Stimulated activated CD8-positive, alpha-beta memory T cell treated with anti-CD3 and anti-CD28 coated beads, Interleukin-4, amount 100 ng/mL, for 48 hours (primary cell): Measurements from ENCODE around the gene TOR2A.
"Not testable (repeated sequence)": the region's sequence is repeated elsewhere in the genome, so short reads cannot be mapped to it uniquely, and the experiment has no call there.

Experiments used
- DNase-seq: peaks from one replicate; pipeline ENCODE4 v3.0.0-alpha.2; 2020

The TOR2A gene

DNA sequence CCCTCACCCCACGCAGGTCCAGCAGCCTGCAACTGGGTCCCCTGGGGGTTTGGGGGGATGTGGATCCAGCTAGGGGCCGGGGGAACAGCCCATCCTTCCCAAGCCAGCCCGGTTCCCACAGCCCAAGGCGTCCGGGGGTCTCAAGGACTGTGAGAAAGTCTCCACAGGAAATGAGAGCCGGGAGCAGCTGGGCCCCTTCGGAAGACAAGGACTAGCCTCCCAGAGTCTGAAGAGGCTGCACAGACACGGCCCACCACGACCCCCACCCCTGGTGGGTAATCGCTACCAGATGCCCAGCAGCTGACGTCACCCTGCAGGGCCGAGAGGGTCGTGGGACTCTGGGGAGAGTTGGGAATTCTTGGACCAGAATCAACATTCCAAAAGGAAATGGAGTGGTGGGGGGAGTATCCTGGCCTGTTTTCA lies 32.8 kb upstream of the TOR2A start:
- DNase-seq = no peak

DNA sequence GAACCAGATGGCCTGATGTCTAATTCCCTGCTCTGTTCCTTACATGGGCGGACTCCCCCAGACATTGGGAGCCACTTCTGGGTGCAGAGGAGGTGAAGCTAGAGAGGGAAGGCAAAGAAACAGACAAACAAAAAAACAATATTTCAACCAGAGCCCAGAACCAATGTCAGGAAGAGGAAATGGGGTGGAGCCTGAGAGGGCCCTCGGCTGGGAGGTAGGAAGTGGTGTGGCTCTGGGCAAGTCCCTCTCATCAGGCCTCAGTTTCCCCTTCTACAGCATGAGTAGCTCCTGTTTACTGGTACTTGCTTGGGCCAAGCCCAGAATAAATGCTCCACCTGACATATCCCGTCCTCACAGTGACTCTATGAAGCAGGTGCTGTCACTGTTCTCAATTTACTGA lies 32.3 kb upstream of the TOR2A start:
- no peak for DNase-seq

DNA sequence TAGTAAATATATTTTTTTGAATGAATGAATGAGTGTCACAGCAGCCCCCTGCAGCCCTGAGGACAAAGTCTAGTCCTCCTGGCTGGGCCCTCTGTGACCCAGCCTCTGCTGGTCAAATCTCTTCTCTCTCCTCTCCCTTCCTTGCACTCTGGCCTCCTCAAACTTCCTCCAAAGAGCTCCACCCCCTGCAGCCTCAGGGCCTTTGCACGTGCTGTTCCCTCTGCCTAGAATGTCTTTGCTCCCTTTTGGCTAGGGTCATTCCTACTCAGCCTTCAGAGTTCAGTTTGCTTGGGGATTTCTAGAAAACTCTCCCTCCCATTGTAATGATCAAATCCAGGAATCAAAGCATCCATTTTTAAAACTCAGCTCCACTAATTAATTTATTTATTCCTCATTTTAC lies 30.3 kb upstream of the TOR2A start:
- no peak for DNase-seq

GRCh38 chr9:127763918-127764384 lies 28.9 kb upstream of the TOR2A start:
- peak; percentile 68 for DNase-seq

GRCh38 chr9:127762111-127762676 lies 27.1 kb upstream of the TOR2A start:
- no peak for DNase-seq

DNA sequence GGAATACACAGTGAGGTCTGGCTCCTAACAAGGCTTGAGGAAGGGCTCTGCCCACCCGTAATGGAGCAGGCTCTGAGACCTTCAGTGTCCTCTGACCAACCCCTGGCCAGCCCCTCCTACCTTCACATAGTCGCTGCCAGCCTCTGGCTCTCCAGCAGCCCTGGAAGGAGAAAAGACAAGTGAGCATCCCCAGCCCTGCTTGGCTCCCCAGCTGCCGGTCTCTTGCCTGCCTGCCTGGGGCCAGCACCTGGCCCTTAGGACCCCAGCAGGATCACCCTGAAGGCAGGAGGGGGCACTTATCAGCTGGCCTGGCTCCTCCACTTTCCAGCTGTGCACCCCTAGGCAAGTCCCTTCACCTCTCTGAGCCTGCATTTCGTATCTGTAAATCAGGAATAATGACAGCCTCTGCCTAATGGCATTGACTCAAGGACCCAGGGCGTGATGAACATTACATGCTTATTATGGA lies 26.4 kb upstream of the TOR2A start:
- DNase-seq = no peak

- no peak for DNase-seq
Measured at GRCh38 chr9:127761061-127761460, 26.0 kb upstream of the TOR2A start.

GRCh38 chr9:127758843-127759242 lies 23.7 kb upstream of the TOR2A start:
- no peak for DNase-seq

DNA sequence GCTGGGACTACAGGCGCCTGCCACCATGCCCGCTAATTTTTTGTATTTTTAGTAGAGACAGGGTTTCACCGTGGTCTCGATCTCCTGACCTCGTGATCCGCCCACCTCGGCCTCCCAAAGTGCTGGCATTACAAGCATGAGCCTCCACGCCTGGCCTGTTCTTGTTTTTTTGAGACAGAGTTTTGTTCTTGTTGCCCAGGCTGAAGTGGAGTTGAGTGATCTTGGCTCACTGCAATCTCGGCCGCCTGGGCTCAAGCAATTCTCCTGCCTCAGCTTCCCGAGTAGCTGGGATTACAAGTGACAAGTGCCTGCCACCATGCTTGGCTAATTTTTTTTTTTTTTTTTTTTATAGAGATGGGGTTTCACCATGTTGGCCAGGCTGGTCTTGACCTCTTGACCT lies 21.7 kb upstream of the TOR2A start:
- not testable (repeated sequence) for DNase-seq

GRCh38 chr9:127756233-127756632 lies 21.1 kb upstream of the TOR2A start:
- no peak for DNase-seq

DNA sequence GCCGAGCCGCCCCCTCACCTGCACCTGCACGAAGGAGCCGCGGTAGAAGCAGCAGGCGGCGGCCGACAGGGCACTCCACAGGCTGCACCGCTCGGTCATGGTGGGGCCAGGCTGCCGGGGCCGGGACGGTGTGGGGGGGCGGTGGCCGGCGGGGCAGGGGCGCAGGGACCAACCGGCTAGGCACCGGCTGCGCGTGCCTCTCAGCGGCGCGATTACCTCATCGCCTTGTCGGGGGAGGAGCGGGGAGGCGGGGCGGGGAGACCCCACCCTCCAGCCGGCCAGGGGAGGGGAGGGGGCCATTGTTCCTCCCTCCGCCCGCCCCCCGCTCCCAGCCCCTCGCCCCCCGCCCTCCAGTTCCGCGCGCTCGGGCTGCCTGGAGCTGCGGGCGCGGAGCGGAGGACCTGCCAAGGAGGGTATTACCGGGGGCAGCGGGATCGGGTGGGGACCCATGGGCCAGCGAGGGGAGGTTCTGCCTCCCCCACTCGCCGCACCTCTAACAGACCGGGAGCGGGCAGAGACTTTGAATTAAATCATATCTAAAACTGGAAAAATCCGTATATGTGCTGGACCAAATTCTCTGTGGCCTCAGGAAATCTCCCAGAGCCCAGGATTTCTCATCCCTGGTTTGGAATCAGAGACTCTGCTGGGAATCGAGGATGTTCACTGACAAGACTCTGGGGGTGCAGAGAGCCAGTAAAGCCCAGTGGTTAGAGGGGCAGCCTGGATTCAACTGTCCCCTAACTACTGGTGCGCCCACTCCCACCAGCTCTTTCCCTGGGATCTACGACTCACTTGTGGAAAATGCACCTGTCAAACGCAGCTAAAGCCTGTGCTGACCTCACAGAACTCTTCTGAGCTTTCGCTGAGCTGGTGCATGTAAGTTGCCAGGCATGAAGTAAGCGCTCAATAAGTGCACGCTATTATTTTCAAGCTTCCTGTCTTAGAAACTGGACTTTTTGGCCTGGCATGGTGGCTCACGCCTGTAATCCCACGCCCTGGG lies 20.3 kb upstream of the TOR2A start:
- DNase-seq = no peak

- DNase-seq = no peak
Measured at GRCh38 chr9:127754099-127755060, 19.3 kb upstream of the TOR2A start.

GRCh38 chr9:127753622-127754021 lies 18.5 kb upstream of the TOR2A start:
- no peak for DNase-seq

DNA sequence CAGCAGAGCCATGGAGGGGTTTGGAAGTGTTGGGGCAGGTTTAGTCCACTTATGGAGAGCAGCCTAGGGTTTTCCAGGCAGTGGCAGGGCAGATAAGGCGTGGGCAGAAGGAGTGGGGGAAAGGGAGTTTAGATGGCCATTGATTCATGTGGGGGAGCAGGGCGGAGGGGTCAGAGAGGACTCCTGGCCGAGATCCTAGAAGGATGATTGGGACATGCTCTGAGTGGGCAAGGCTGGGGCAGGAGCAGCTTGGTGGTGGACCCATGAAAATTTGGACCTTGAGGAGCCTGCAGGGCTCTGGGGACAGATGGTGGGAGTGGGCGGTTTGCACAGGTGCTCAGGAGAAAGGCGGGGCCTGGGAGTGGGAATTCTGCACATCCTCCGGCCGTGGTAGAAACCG lies 18.1 kb upstream of the TOR2A start:
- no peak for DNase-seq

DNA sequence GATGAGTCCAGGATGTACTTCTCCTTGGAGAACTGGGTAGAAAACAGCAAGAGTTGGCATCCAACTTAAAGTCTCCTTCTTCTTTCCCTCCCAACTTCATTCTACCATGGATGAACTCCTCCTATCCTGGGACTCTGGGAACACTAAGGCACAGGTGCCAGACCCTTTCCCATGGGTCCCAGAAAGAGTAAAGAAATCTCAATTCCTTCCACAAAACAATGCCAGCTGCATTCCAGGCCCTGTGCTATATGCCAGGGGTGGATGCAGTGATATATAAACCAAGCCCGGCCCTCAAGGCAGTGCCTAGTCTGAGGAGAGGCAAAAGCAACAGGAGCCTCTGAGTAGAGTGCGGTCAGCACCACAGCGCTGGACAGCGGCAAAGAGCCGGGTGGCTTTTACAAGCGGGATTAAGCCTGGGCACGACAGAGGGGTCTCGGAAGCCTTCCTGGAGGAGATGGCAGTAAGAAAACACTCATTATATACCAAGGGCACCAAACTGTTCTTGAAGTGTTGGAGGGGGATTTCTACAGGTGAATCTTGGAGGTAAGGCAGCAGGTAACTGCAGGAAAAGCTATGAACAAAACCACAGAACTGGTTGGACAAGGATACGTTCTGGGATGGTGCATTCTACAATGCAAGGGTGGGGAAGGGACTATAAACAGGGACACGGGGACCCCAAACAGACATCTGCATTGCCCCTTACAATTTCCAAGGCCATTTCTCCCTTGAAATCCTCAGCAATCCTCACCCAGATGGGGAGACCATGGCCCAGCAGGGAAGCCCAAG lies 16.4 kb upstream of the TOR2A start:
- no peak for DNase-seq

DNA sequence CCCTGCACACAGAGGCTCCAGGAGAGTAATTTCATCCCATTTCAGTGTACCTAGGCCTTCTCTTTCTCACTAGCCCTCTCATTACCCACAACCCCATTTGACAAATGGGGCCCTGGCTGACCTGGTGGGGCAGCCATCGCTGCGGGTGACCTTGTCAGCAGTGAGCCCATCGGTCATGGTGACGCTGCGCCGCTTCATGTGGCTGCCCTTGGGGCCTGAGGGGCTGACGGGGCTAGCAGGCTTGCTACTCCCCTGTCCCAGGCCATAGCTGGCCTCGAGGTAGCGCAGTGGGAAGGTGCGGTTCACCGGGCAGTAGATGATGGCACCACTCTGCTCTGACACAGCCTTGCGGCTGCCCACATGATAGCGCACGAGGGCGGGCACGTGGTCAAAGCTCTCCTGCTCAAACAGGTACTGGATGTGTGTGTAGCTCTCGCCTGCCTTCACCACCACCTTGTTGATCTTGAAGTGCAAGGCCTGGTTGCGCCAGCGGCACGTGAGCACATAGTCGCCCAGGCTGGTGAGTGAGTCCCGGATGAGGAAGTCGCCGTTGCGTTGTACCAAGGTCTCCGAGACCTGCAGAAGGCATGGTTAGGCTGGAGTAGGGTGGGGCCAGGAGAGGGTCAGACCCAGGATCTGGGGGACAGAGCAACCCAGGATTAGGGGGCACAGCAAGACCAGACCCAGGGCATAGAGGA lies 14.1 kb upstream of the TOR2A start:
- no peak for DNase-seq

GRCh38 chr9:127746959-127747569 lies 12.0 kb upstream of the TOR2A start:
- DNase-seq = no peak

DNA sequence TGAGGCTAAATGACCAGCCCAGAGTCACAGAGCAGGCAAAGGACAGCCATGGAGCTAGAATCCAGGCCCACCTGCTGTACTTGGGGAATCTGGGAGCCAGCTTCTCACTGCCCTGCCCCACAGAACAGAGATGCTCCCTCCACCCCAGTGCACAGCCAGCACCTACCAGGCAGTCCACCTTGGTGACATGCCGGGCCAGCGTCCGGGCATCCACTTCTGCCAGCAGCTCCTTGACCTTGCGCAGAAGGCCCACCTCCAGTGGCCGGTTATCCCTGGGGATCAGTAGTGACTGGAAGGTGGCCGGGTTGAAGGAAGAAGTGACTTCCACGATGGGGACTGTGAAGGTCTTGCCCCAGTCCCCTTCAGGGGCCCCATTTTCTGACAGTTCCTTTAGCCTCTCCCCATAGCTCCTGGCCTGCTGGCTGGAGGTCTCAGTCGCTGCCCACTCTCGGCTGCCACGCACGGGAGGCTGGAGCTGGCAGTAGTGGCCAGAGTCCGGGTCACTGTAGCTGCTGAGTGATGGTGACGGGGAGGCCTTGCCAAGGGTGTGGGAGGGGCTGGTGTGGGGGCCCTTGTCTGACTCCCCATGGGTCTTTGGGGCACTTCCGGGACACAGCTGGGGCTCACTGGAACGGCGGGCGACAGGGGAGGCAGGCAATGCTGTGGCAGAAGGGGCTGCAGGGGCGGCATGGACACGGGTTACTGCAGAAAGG lies 9.5 kb upstream of the TOR2A start:
- no peak for DNase-seq

DNA sequence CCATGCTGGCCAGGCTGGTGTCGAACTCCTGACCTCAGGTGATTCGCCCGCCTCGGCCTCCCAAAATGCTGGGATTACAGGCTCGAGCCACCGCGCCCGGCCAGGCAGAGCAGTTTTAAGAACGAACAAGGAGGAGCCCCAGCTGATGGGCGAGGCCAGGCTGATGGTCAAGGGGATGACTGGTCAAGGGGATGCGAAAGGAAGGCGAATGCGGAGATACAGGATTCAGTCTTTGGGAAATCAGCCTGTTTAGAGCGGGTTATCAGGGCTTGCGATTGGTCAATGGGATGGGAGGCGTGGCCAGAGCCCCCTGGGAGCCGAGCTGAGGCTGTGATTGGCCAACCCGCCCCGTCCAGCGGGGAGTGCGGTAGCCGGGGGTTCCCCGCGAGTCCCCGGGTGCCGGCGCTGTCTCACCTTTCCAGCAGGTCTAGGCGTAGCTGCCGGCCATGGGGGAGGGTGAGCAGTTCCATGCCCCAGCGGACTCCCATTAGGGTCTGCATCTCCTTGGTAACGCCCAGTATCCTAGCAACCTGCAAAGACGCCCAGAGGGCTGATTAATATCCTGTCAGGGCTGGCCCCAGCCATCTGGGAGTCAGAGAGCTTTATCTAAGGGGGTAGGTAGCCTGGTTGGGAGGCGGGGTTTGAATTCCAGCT lies 7.5 kb upstream of the TOR2A start:
- no peak for DNase-seq
